WTC11 (cell line): ENCODE measurements around the gene VPS39.

Experiments used
- CTCF ChIP-seq: fragments of 200-600 bp; IDR thresholded peaks from 2 replicates; pipeline ENCODE4 v1.8.0; 2022; ENCODE audit warnings: antibody characterized with exemption
- SOX15 ChIP-seq: fragments of 250-450 bp; sonication (Bioruptor Pico); IDR thresholded peaks from 2 replicates; pipeline ENCODE4 v1.9.0; 2021; ENCODE audit warnings: mild to moderate bottlenecking
- TF ChIP-seq, protein P1 (sequence below): sonication (generic); formaldehyde crosslinking; conservative IDR thresholded peaks from 2 replicates; pipeline ENCODE4 v1.8.1; 2022; ENCODE audit warnings: mild to moderate bottlenecking, missing genetic modification reagents

- TF ChIP-seq SOX15 (CRISPR knock-in tag) (no peak), CTCF (no peak)
- TF ChIP-seq, protein P1, sequence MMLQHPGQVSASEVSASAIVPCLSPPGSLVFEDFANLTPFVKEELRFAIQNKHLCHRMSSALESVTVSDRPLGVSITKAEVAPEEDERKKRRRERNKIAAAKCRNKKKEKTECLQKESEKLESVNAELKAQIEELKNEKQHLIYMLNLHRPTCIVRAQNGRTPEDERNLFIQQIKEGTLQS (CRISPR knock-in tag): no peak
These were observed 71.6 kb downstream of the VPS39 start for GRCh38 chr15:42136513-42136912.
